Neural cell (in vitro differentiated cells): ENCODE data around the gene RFX4.

Source experiments
- EP300 ChIP-seq: fragments of 450-650 bp; conservative IDR thresholded peaks from 2 replicates; pipeline ENCODE4 v1.6.1; 2014; ENCODE audit warnings: antibody characterized with exemption, mild to moderate bottlenecking, moderate library complexity; ENCODE audit not compliant: poor library complexity, severe bottlenecking
- MXI1 ChIP-seq: fragments of 450-650 bp; conservative IDR thresholded peaks from 2 replicates; pipeline ENCODE4 v1.6.1; 2014; ENCODE audit warnings: antibody characterized with exemption, mild to moderate bottlenecking; ENCODE audit not compliant: poor library complexity, severe bottlenecking
- RAD21 ChIP-seq: fragments of 450-650 bp; conservative IDR thresholded peaks from 2 replicates; pipeline ENCODE4 v1.6.1; 2014; ENCODE audit warnings: antibody characterized with exemption, mild to moderate bottlenecking, moderate library complexity
- TF ChIP-seq, protein P1 (sequence below): fragments of 450-650 bp; IDR thresholded peaks from 2 replicates; pipeline ENCODE4 v1.5.1; 2014; ENCODE audit warnings: antibody characterized with exemption, mild to moderate bottlenecking, moderate library complexity; ENCODE audit not compliant: poor library complexity, severe bottlenecking

DNA sequence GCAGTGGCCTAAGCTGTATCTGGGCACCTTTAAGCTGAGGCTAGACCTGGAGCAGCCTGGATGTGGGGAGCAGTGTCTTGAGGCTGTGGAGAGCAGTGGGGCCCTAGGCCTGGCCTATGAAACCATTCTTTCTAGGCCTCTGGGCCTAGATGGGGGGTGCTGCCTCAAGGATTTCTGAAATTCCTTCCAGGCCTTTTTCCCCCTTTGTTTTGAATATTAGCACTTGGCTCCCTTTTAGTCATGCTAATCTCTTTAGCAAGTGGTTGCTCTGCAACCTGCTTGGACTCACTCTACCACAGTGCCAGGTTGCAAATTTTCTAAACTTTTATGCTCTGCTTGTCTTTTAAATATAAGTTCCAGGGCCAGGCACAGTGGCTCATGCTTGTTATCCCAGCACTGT, 41.6 kb upstream of the RFX4 start:
- TF ChIP-seq, protein P1, sequence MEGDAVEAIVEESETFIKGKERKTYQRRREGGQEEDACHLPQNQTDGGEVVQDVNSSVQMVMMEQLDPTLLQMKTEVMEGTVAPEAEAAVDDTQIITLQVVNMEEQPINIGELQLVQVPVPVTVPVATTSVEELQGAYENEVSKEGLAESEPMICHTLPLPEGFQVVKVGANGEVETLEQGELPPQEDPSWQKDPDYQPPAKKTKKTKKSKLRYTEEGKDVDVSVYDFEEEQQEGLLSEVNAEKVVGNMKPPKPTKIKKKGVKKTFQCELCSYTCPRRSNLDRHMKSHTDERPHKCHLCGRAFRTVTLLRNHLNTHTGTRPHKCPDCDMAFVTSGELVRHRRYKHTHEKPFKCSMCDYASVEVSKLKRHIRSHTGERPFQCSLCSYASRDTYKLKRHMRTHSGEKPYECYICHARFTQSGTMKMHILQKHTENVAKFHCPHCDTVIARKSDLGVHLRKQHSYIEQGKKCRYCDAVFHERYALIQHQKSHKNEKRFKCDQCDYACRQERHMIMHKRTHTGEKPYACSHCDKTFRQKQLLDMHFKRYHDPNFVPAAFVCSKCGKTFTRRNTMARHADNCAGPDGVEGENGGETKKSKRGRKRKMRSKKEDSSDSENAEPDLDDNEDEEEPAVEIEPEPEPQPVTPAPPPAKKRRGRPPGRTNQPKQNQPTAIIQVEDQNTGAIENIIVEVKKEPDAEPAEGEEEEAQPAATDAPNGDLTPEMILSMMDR = no peak
- TF ChIP-seq EP300 = no peak
- no peak for TF ChIP-seq RAD21
- no peak for TF ChIP-seq MXI1
